Jurkat, Clone E6-1 (cell line): ENCODE results near the gene PRKCE.

Source experiments
- DNase-seq: peaks from one replicate; pipeline ENCODE4 v3.0.0-alpha.2; 2011; ENCODE audit warnings: low read depth, low spot score
- H3K4me3 ChIP-seq: 2 replicates; pipeline ENCODE4 v1.5.1; 2011; ENCODE audit warnings: mild to moderate bottlenecking, low read length, control low read depth, moderate library complexity

Gene PRKCE

DNA sequence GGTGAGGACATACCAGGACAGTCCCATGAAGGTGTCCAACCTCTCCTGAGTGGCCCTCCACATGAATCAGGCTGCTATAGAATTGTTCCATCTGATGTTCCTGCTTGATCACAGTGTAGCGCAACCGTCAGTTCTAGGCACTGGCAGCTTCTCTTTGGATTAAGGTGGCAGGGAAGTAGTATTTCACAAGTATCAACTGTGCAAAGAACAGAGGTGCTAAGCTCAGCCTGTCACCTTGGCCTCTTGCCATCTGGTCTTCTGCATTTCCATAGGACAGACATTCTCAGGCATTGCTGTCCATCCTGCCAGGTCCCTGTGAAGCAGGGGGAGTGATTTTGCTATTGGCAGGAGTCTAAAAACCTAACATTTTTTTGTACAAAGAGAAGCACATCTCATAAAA lies 463.5 kb downstream of the PRKCE start:
- DNase-seq: no peak
- no peak overlapping the region for H3K4me3 ChIP-seq

DNA sequence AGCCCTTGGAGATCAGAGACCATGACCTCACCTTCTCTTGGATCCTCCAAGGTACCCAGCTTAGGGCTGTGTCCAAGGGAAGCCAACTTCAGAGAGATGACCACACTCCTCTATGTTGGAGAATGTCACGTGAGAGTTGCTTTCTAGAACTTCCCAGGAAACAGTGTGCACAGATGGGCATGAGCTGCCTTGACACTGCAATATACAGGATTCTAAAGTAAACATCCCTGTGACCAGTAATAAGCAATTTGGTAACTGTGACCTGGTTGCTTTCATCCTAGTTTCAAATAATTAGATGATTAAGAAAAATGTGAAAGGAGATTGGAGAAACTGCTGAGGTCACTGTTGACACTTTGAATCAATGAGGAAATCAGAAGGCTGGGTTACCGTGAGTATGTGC lies 464.7 kb downstream of the PRKCE start:
- H3K4me3 ChIP-seq: no peak overlapping the region
- DNase-seq: no peak

DNA sequence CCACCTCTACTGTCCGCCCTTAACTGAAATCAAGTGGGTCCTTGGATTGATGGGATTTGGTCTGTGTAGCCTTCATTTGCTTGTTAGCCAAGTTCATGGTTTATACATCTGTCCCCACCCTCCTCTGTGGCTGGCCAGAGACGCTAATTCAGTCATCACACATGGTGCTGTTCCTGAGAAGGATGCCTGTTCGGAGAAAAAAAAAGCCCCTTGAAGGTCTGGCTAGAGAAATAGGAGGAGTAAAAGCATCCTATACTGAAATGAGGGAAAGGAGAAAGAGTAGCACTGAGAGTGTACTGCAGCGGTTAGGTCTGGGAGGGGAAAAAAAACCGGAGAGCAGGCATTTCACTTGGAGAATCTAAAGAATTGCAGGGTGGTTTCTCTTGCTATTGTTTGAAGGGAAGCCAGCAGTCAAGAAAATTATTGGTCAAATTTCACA lies 465.1 kb downstream of the PRKCE start:
- no peak overlapping the region for H3K4me3 ChIP-seq
- no peak for DNase-seq

DNA sequence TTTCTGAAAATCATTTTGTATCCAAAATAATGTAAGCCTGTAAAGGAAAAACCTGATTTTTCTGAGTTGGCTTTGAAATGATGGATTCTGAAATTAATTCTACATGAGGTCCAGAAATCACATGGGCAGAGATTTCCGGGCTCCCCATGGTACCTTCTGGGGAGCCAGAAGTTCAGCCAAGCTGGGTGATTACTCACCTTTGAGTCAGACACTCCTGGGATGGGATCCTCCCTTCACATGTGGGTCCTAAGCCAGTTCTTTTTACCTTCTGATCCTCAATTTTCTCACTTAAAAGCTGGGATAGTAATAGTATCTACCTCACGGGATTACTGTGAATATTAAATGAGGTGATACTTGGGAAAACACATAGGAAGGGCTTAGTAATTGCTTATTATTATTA lies 465.9 kb downstream of the PRKCE start:
- H3K4me3 ChIP-seq: no peak overlapping the region
- no peak for DNase-seq

DNA sequence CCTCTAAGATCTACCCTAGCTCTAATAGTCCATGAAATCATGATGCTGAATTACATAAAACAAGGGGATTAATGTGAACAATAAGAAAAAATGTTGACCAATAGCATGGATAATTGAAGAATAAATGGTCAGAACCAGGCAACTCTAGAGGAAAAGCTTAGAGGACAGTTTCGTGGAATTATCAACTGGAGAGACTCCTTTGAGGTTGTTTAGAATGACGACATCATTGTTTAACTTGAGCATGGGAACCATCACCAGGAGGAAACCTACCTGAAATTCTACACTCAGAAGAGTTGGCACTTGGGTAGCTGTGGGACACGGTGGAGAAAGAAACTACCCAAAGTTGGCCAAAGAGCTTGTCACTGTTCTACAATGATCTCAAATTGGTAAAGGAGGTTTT lies 466.5 kb downstream of the PRKCE start:
- H3K4me3 ChIP-seq: no peak overlapping the region
- DNase-seq: no peak

DNA sequence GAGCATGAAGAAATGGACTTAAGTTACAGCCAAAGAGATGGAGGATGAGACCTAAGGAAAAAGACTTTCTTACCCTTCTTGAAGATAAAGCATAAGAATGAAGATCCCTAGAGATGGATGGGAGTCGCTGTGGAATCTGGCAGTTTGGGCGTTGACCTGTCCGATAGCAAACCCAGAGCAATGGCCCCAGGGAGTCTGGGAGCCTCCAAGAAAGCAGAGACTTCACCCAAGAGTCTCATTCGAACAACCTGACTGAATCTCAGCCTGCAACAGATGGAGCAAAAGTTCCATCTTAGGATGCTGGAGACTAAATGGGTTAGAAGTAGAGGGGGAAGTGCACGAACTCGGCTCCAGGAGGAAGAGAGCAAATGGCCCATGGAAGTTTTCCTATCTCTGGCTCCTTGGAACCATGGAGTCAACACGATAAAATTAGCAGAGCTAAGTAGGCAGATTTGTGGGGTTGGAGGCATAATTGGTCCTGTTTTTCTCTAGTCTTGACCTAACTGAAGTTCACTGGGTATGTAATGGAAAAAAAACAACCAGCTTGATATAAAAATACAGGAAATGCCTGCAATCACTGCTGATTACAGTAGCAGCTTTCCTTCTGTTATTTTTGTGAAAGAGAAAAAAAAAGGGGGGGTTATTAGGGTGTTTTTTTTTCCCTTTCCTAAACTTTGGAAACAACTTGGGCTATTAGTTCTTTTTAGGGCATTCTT lies 467.3 kb downstream of the PRKCE start:
- DNase-seq: no peak
- H3K4me3 ChIP-seq: no peak overlapping the region

DNA sequence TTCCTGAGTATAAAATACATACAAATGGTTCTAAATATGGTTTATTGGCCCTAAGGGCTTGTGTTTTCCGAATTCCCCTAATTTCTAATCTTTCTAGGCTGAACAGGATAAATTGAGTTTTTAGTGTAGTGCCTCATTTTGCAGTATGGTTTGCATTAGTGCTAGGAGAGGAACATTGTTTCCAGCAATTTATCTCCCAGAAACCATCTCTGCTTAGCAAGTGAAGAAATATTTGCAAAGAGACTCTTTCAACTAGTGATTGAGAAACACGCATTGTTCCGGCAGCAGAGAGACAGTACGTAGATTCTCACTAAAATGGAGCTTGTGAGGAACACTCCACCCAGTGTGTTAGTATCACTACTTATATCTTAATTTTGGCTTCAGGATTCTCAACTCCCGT lies 468.0 kb downstream of the PRKCE start:
- no peak for DNase-seq
- no peak overlapping the region for H3K4me3 ChIP-seq

DNA sequence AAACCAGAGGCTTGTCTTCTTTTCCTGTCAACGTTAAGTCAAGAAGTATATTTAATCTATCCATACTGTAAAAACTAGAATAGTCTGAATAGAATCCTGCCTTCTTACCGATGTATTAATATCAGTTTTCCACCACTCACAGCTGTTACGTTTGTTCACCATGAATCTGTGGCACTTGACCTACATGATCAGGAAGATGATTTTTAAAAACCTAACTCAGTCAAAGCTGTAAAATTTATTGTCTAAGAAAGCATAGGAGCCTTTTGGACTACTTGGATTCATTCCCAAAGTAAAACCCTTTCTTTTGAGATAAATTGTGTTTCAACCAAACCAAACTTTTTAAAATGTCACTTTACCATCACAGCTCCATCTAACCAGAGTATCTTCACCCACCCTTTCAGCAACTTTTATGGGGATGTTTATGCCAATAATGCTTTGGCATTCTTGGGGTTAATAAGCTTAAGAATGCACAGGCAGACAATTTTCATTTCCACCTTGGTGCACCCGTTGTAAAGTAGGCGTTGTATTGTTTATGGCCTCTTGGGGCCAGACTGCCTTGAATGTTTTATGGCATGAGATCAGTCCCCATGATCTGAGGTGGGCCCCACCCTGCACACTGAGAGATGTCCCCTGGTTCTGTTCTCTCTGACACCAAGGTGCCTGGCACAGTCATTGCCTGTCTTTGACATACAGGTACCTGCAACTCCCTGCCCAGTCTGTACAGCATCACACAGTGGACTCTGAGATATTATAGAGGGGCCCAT lies 469.5 kb downstream of the PRKCE start:
- H3K4me3 ChIP-seq: no peak overlapping the region
- DNase-seq: no peak

DNA sequence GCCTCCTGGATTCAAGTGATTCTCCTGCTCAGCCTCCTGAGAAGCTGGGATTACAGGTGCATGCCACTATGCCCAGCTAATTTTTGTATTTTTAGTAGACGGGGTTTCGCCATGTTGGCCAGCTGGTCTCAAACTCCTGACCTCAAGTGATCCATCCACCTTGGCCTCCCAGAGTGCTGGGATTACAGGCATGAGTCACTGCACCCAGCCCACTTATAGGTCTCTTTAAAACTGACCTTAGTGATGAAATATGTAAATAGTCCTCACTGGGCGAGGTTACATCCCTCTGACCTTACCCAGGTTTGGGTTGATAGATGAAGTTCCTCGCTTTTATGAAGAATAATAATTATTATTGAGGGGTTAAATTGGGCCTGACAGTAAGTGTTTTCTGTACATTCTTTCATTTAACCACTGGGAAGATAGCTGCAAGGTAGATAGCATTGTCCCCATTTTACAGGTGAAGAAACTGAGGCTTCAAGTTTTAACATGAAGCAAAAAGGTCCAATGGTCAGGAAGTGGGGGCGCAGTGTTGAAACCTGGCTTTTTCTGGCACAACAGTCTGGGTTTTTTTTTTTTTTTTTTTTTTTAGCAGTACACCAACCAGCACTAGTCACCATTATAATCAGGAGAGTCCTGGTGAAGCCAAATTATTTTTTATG lies 471.0 kb downstream of the PRKCE start:
- DNase-seq: no peak
- no peak overlapping the region for H3K4me3 ChIP-seq

DNA sequence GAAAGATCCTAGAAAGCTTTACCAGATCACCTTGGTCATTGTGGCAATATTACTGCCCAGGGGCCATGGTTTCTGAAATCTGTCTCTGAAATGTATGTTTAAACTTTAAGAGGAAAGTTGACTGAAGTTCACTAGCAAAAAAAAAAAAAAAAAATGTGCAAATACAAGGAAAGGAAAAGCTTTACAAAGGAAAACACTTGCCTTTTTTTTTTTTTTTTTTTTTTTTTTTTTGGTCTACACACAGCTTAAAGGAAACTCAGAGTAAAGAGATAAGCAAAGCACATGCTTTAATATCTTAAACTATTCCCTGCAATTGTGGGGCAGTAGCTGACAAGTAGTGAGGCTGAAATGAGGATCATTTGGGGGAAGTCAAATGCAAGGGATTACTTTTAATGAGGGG lies 471.5 kb downstream of the PRKCE start:
- DNase-seq: no peak
- H3K4me3 ChIP-seq: no peak overlapping the region

DNA sequence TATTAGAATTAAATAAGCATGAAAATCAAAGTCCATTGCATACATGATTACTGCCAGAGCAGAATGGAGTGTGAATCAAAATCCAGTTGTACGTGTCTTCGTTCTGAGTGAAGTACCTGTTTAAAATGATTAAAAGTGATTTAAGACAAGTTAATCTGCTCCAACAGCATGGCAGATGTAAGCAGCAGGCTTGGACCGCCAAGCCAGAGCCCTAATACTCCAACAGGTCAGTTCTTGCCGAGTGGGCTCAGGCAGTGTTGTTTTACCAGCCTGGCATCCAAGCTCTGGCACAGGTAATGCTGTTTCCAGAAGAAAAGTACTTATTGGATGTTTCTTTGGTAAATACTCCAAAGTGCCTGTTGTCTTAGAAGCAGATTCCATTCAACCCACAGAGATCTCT lies 474.3 kb downstream of the PRKCE start:
- no peak overlapping the region for H3K4me3 ChIP-seq
- DNase-seq: no peak

DNA sequence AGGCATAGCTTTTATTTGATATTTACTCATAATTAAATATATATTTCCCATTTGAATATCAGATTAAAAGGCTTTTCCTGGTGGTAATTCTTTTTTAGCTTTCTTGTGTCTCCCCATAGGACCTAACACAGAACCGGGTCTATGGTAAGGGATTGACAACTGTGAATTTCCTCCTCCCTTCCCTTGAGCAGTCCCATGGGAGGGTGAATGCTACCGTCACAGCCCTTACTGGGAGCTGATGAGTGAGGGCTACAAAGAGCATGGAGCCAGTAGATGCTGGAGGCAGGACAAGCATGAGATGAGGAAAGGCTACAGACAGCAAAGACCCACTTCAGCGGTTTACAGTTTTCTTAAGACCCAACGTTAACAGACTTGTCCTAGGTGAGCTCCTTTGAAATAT lies 475.1 kb downstream of the PRKCE start:
- H3K4me3 ChIP-seq: no peak overlapping the region
- DNase-seq: no peak

DNA sequence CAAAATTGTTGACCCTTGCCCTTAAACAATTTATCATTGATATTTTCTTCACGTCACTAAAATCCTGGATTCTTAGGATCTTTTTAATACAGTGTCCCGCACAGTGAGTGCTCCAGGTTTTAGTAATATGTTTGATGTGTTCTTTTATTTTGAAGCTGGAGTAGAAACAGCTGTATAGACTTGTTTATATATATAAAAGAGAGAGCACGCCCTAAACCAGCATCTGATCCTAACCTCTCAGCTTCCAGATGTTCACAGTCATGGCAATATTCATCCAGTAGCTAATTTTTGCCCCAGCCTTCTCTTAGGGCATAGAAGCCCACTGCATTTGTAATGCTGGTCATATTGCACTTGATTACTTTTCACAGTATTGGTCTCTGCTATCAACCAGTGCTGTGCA lies 475.7 kb downstream of the PRKCE start:
- no peak for DNase-seq
- H3K4me3 ChIP-seq: no peak overlapping the region

DNA sequence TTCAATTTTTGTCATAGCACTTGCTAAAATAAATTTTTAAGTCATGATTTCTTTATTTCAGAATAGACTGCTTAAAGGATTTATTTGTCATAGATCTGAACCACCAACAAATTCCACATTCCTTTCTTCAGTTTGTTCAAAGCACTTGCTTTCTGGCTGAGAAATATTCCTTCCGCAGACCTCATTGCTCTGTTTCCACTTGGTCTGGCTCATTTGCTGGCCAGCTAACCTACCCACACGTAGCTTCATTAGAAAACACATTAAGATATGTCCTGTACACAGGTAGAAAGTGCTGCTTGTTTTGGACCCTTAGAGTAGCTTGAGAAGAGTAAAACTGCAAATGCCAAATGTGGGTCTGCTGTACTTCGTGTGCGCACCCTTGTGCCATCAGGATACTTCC lies 479.0 kb downstream of the PRKCE start:
- H3K4me3 ChIP-seq: no peak overlapping the region
- no peak for DNase-seq

DNA sequence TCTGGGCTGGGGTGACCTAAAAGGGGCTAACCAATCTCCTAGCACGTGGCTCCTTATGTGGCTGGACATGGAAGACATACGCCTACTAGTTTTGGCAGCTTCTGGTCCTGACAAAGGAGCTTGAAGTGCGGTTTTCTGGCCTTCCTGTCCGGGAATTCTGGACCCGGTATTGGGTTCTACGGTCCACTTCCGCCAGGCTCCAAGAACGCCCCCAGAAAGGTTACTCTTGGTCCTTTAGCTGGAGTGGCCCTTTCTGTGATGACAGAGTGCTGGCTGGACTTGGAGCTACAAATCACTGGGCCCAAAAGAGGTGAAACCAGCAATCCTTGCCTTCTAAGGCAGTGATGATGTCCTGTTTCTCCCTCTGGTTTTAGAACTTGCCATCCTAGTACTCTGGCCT lies 481.5 kb downstream of the PRKCE start:
- H3K4me3 ChIP-seq: no peak overlapping the region
- DNase-seq: no peak

DNA sequence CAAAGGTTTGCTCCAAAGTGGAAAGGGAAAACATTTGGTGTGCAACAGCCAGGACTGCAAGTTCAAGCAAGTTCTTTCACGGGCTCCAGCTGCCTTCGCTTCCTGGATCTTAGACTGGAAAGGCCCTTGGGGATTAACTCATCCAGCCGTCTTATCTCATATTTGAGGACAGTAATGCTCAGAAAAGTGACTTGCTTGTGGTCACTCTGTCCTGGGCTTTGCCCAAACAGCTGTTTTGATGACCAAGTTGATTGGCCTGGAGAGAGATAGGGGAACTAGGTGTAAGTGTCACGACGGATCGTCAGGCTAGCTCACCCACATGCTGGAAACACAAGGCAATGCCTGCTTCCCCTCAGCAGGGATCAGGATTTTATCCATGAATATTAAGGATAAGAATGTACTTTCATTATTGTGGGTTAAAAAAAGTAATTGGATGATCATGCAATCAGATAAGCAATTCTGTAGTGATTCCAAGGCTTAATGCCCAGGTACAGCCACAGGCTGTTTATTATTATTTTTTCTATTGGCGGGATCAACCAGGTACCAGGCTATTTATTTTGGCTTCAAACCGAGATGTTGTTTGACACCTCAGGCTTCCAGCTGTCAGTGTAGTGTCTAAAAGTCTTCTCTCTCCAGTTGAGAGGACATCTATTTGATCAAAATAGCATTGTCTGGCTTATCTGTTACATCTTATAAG lies 483.2 kb downstream of the PRKCE start:
- no peak overlapping the region for H3K4me3 ChIP-seq
- DNase-seq: no peak

DNA sequence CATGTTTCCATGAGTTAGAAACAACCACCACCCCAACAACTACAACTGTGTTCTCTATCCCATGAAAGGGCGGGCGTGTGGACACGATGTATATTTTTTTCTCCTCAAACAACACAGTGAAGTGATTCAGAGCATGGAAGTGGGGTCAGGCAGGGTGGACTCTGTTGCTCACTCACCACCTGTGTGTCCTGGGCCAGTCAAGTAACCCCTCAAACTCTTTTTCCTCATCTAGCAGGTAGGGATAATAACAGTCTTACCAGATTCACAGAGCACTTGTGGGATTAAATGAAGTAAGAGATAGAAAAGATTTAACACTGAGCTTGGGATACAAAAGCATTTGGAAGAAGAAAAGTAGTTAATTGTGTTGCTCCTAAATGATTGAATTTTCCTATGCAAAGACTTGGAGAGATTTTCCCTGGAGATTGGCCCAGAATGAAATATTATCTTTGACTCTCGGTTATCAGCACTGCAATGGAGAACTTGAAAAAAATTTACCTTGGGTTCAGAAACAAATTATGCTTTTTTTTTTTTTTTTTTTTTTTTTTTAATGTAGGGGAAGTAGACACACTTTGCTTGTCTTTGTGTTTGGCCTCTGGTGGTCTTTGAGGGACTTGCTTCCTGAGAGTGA lies 483.9 kb downstream of the PRKCE start:
- H3K4me3 ChIP-seq: no peak overlapping the region
- DNase-seq: no peak

DNA sequence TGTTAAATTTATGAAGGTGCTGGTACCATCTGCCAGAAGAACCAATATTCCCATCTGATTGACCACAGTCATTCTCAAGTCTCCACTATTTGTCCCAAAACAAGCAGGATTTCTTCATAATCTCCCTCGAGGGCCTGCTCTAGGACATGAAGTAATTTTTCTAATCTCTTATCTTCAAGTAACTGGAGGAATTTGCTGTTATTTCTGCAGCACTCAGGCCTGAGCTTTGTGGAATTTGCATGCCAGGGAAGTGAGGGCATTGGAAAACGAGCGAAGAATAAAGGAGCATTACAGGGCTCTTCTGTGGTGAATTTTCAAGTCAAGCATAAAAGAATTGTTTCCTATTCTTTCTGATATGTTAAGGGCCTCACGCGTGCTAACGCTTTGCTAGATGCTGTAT lies 484.5 kb downstream of the PRKCE start:
- H3K4me3 ChIP-seq: no peak overlapping the region
- DNase-seq: no peak

DNA sequence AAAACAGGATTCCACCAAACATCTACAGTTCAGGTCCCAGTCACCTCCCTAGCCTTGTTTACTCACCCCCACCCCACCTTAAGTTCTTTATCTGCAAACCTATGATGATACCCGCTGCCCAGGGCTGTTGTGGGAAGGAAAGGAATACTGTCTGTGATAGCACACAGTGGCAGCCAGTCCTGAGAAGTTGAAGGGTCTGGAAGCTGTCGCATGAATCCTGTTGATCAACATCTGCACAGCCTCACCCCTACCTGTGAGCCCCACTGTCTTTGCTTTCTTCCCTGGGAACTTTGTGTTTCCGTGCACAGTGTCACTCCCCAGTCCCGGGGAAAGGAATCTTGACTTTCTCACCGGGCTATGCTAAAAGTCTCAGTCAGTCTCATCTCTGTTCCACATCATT lies 485.0 kb downstream of the PRKCE start:
- no peak overlapping the region for H3K4me3 ChIP-seq
- DNase-seq: no peak
